AG04450 (cell line): ENCODE data around the gene CASK. TPM values are rescaled to one million over a fixed set of nuclear protein-coding genes. Genes with fewer than 3 reads are reported as not detected.

Experiments used
- CTCF ChIA-PET: fragments of 300-600, 350-600 bp; formaldehyde crosslinking; extraction: SDS; loops from one replicate; lab custom pipeline; 2022; ENCODE audit warnings: antibody characterized with exemption, inconsistent platforms; lab: Charles Lee
- POLR2A ChIA-PET: fragments of 350-600 bp; formaldehyde crosslinking; extraction: SDS; loops from one replicate; lab custom pipeline; 2021; ENCODE audit warnings: antibody characterized with exemption, inconsistent platforms; lab: Yijun Ruan, JAX
- DNase-seq: peaks from one replicate; pipeline ENCODE4 v3.0.0-alpha.2; 2011; ENCODE audit warnings: low read depth, low spot score
- H3K27ac ChIP-seq: one replicate; pipeline ENCODE4 v1.5.1; 2012; ENCODE audit warnings: low read depth, low read length, control low read depth
- H3K27me3 ChIP-seq: one replicate; pipeline ENCODE4 v1.6.0; 2012; ENCODE audit warnings: low read length; ENCODE audit not compliant: control insufficient read depth, insufficient read depth
- H3K4me3 ChIP-seq: 2 replicates; pipeline ENCODE4 v1.5.1; 2011; ENCODE audit warnings: mild to moderate bottlenecking, low read depth, low read length, control low read depth
- H3K9me3 ChIP-seq: 2 replicates; pipeline ENCODE4 v1.5.1; 2012; ENCODE audit warnings: low read length; ENCODE audit not compliant: control insufficient read depth, insufficient read depth
- CTCF ChIP-seq: IDR thresholded peaks from 2 replicates; pipeline ENCODE4 v1.5.1; 2011; ENCODE audit warnings: low read depth, low read length, control low read depth, inconsistent platforms
- polyA plus RNA-seq: library from polyadenylated mRNA; depleted of rRNA; stranded (reverse); fragments of >200 nt; gene quantifications from 2 replicates; pipeline ENCODE4 v1.2.3, GENCODE V29; 2011

The CASK gene
- polyA plus RNA-seq, 1 experiment, result 30.0 TPM

DNA sequence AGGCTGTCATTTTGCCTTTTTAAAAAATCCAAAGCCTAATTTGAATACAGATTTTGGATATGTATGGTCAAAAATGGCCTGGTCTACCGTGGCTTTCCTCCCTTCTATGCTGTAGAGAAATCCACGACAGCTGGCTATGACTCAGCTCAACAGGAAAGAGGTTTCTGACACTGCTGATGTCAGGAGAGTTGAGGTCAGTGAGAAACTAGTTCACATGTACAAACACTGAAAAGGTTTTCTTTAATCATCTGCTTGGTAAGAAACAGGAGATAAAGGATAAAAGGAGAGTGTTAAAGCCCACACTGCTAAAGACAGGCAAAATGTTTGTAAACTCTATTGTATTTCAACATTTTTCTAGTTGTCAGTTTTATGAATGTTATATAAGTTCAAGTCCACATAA, 362.3 kb downstream of the CASK start:
- POLR2A ChIA-PET, result no interaction called here
- H3K27ac ChIP-seq, result peak overlapping the region; percentile 88

GRCh38 chrX:41559235-41560052, 363.9 kb downstream of the CASK start:
- CTCF ChIA-PET, result interaction anchor here (0.9 to 1.7 kb wide), 3 partner anchors 171 to 239 kb away, joined by 3 to 7 read pairs (median 3); no protein-coding TSS in a partner anchor
- Histone ChIP-seq H3K9me3 (no peaks in the 10 kb centered on the region), H3K27ac (peak overlapping the region; percentile 88), H3K4me3 (no peak overlapping the region), H3K27me3 (no peaks in the 10 kb centered on the region)
- DNase-seq, result peak; percentile 77
- TF ChIP-seq CTCF, result no peak
- POLR2A ChIA-PET, result no interaction called here

More for the DNA sequence above, 362.3 kb downstream of the CASK start:
- DNase-seq, result peak; percentile 70
- Histone ChIP-seq H3K9me3 (no peaks in the 10 kb centered on the region), H3K4me3 (no peak overlapping the region), H3K27me3 (no peaks in the 10 kb centered on the region)
- TF ChIP-seq CTCF, result no peak
- CTCF ChIA-PET, result interaction anchor here (1.2 kb wide), 1 partner anchor 231 kb away, joined by 3 read pairs; no protein-coding TSS in a partner anchor

DNA sequence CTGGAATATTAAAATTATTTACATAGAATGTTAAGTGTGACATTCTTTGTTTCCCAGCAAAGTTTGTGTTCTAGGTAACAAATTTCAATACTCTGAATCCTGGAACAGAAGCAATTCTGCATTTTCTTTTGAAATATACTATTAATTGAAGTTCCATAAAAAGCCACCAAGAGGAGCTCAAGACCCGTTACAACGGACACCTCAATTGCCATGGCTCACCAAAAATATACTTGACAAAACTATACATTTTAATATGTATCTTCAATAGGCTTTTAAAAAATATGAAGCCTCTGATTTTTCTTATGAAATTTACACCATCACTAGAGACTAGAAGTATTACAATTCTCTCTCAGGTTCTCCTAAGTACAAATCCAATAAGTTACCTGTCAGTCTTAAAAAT, 364.8 kb downstream of the CASK start:
- no peak for DNase-seq
- H3K27ac ChIP-seq, result no peak overlapping the region
- no peaks in the 10 kb centered on the region for H3K27me3 ChIP-seq
- ChIA-PET POLR2A (no interaction called here), CTCF (interaction anchor here (0.6 to 1.7 kb wide), 6 partner anchors 172 to 287 kb away, joined by 3 to 7 read pairs (median 4); no protein-coding TSS in a partner anchor)
- no peaks in the 10 kb centered on the region for H3K9me3 ChIP-seq
- peak; percentile 47 for TF ChIP-seq CTCF
- no peak overlapping the region for H3K4me3 ChIP-seq

DNA sequence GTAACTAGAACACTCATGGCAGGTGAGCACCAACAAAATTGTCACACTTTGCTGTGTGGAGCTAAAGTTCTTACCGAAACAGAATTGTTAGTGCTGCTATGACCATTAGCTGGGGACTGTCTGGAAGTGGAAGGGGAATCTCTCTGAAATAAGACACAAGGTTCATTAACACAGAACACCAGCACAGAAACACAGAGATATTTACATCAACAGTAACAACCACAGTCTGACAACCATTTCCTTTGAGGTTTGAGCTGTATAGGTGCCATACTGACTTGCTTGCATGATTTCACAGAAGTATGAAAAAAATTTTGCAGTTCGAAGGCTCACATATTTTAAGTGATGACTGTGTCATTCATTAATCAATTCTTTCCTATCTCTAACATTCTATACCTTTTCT, 366.4 kb downstream of the CASK start:
- CTCF ChIA-PET, result interaction anchor here (0.6 kb wide), 1 partner anchor 41 kb away, joined by 4 read pairs; no protein-coding TSS in a partner anchor
- no peak for DNase-seq
- H3K27me3 ChIP-seq, result no peaks in the 10 kb centered on the region
- no peak overlapping the region for H3K4me3 ChIP-seq
- TF ChIP-seq CTCF, result no peak
- no peaks in the 10 kb centered on the region for H3K9me3 ChIP-seq
- no peak overlapping the region for H3K27ac ChIP-seq
- POLR2A ChIA-PET, result no interaction called here

GRCh38 chrX:41553688-41554087, 369.7 kb downstream of the CASK start:
- Histone ChIP-seq H3K4me3 (no peak overlapping the region), H3K9me3 (no peaks in the 10 kb centered on the region), H3K27me3 (no peaks in the 10 kb centered on the region), H3K27ac (no peak overlapping the region)
- ChIA-PET CTCF (no interaction called here), POLR2A (no interaction called here)
- no peak for DNase-seq
- no peak for TF ChIP-seq CTCF
